ENCODE measurements around the gene GTPBP3. TPM values are rescaled to one million over a fixed set of nuclear protein-coding genes. Genes with fewer than 3 reads are reported as not detected.

Gene GTPBP3
- total and polyA plus RNA-seq, 2 of the 13 experiments (the other 11 are each of a cell fraction or from before 2014, with no cell fraction given), result 17.5 to 30.0 TPM

DNA sequence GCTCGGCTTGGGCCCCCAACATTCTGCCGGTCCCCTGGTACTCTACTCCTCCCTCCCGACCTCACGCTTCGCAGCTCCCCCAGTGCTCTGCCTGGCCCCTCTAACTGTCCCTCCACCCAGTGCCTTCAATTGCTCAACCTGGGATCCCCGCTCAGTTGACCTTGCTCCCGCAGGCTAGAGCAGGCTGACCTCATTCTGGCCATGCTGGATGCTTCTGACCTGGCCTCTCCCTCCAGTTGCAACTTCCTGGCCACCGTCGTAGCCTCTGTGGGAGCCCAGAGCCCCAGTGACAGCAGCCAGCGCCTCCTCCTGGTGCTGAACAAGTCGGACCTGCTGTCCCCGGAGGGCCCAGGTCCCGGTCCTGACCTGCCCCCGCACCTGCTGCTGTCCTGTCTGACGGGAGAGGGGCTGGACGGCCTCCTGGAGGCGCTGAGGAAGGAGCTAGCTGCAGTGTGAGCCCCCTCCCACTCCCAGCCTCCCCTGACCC, 3.6 kb downstream of the GTPBP3 start (continued):
- TF ChIP-seq CREB1 (IDR thresholded peaks at IDR 0.05), result no peak
- TF ChIP-seq CREB1 (CRISPR knock-in tag; IDR thresholded peaks at IDR 0.05), result no peak
- TF ChIP-seq FOXA3 (CRISPR knock-in tag; IDR thresholded peaks at IDR 0.05), result no peak
- TF ChIP-seq, protein P1, sequence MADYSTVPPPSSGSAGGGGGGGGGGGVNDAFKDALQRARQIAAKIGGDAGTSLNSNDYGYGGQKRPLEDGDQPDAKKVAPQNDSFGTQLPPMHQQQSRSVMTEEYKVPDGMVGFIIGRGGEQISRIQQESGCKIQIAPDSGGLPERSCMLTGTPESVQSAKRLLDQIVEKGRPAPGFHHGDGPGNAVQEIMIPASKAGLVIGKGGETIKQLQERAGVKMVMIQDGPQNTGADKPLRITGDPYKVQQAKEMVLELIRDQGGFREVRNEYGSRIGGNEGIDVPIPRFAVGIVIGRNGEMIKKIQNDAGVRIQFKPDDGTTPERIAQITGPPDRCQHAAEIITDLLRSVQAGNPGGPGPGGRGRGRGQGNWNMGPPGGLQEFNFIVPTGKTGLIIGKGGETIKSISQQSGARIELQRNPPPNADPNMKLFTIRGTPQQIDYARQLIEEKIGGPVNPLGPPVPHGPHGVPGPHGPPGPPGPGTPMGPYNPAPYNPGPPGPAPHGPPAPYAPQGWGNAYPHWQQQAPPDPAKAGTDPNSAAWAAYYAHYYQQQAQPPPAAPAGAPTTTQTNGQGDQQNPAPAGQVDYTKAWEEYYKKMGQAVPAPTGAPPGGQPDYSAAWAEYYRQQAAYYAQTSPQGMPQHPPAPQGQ (CRISPR knock-in tag; IDR thresholded peaks at IDR 0.05; ENCODE audit: borderline replicate concordance), result no peak
- peak; percentile 35; the same call in 1 of the 2 replicates for TF ChIP-seq ZFY (CRISPR knock-in tag; IDR thresholded peaks at IDR 0.05)
- no peak for TF ChIP-seq SATB2 (CRISPR knock-in tag; IDR thresholded peaks at IDR 0.05)
- TF ChIP-seq, protein P2, sequence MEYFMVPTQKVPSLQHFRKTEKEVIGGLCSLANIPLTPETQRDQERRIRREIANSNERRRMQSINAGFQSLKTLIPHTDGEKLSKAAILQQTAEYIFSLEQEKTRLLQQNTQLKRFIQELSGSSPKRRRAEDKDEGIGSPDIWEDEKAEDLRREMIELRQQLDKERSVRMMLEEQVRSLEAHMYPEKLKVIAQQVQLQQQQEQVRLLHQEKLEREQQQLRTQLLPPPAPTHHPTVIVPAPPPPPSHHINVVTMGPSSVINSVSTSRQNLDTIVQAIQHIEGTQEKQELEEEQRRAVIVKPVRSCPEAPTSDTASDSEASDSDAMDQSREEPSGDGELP (IDR thresholded peaks at IDR 0.05; ENCODE audit: borderline replicate concordance, low read depth), result peak; percentile 19; the same call in 1 of the 2 replicates
- TF ChIP-seq SP1 (IDR thresholded peaks at IDR 0.05), result no peak
- no peak for TF ChIP-seq SP1 (CRISPR knock-in tag; IDR thresholded peaks at IDR 0.05)
- TF ChIP-seq ZNF383 (CRISPR knock-in tag; IDR thresholded peaks at IDR 0.05; ENCODE audit: borderline replicate concordance), result no peak
- TF ChIP-seq, protein P3, sequence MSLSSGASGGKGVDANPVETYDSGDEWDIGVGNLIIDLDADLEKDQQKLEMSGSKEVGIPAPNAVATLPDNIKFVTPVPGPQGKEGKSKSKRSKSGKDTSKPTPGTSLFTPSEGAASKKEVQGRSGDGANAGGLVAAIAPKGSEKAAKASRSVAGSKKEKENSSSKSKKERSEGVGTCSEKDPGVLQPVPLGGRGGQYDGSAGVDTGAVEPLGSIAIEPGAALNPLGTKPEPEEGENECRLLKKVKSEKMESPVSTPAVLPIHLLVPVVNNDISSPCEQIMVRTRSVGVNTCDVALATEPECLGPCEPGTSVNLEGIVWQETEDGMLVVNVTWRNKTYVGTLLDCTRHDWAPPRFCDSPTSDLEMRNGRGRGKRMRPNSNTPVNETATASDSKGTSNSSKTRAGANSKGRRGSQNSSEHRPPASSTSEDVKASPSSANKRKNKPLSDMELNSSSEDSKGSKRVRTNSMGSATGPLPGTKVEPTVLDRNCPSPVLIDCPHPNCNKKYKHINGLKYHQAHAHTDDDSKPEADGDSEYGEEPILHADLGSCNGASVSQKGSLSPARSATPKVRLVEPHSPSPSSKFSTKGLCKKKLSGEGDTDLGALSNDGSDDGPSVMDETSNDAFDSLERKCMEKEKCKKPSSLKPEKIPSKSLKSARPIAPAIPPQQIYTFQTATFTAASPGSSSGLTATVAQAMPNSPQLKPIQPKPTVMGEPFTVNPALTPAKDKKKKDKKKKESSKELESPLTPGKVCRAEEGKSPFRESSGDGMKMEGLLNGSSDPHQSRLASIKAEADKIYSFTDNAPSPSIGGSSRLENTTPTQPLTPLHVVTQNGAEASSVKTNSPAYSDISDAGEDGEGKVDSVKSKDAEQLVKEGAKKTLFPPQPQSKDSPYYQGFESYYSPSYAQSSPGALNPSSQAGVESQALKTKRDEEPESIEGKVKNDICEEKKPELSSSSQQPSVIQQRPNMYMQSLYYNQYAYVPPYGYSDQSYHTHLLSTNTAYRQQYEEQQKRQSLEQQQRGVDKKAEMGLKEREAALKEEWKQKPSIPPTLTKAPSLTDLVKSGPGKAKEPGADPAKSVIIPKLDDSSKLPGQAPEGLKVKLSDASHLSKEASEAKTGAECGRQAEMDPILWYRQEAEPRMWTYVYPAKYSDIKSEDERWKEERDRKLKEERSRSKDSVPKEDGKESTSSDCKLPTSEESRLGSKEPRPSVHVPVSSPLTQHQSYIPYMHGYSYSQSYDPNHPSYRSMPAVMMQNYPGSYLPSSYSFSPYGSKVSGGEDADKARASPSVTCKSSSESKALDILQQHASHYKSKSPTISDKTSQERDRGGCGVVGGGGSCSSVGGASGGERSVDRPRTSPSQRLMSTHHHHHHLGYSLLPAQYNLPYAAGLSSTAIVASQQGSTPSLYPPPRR (CRISPR knock-in tag; IDR thresholded peaks at IDR 0.05; ENCODE audit: borderline replicate concordance), result peak; percentile 52; the same call in 1 of the 2 replicates
- TF ChIP-seq KMT2A (CRISPR knock-in tag; IDR thresholded peaks at IDR 0.05), result no peak
- TF ChIP-seq SMAD3 (CRISPR knock-in tag; IDR thresholded peaks at IDR 0.05), result no peak
- TF ChIP-seq, protein P4, sequence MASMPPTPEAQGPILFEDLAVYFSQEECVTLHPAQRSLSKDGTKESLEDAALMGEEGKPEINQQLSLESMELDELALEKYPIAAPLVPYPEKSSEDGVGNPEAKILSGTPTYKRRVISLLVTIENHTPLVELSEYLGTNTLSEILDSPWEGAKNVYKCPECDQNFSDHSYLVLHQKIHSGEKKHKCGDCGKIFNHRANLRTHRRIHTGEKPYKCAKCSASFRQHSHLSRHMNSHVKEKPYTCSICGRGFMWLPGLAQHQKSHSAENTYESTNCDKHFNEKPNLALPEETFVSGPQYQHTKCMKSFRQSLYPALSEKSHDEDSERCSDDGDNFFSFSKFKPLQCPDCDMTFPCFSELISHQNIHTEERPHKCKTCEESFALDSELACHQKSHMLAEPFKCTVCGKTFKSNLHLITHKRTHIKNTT (CRISPR knock-in tag; IDR thresholded peaks at IDR 0.05), result no peak
- TF ChIP-seq ZNF282 (IDR thresholded peaks at IDR 0.05; ENCODE audit: partially characterized antibody), result no peak
- TF ChIP-seq, protein P5, sequence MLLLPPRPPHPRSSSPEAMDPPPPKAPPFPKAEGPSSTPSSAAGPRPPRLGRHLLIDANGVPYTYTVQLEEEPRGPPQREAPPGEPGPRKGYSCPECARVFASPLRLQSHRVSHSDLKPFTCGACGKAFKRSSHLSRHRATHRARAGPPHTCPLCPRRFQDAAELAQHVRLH (CRISPR knock-in tag; IDR thresholded peaks at IDR 0.05; ENCODE audit: borderline replicate concordance, low read depth), result peak; percentile 64; the same call in 1 of the 2 replicates
- no peak for TF ChIP-seq SOX6 (IDR thresholded peaks at IDR 0.05)
- peak; percentile 37; the same call in 1 of the 2 replicates for TF ChIP-seq SOX6 (CRISPR knock-in tag; IDR thresholded peaks at IDR 0.05)
- no peak for TF ChIP-seq MZF1 (CRISPR knock-in tag; IDR thresholded peaks at IDR 0.05; ENCODE audit: borderline replicate concordance)
- no peak for TF ChIP-seq NCOA5 (CRISPR knock-in tag; IDR thresholded peaks at IDR 0.05)
- TF ChIP-seq GATA4 (IDR thresholded peaks at IDR 0.05; ENCODE audit: borderline replicate concordance, low read depth), result no peak
- TF ChIP-seq ZNF747 (CRISPR knock-in tag; IDR thresholded peaks at IDR 0.05; ENCODE audit: borderline replicate concordance), result 0 out of 2 replicates have a peak, but pooled peaks have one; percentile 22
- TF ChIP-seq ZNF451 (CRISPR knock-in tag; IDR thresholded peaks at IDR 0.05), result no peak
- peak; percentile 49; the same call in 1 of the 2 replicates for TF ChIP-seq ZNF614 (CRISPR knock-in tag; IDR thresholded peaks at IDR 0.05; ENCODE audit: borderline replicate concordance)
